Activated gamma-delta T cell (primary cell): ENCODE measurements around the gene MAFB.

Experiments used
- DNase-seq: peaks from one replicate; lab custom pipeline; 2025; lab: John Stamatoyannopoulos, UW

The MAFB gene

GRCh38 chr20:40682104-40682981 is 6.7 kb downstream of the MAFB start:
- DNase-seq, result no peak

GRCh38 chr20:40681684-40682083 is 7.4 kb downstream of the MAFB start:
- DNase-seq, result no peak

- DNase-seq, result no peak
These were observed 7.9 kb downstream of the MAFB start for GRCh38 chr20:40681165-40681564.

- DNase-seq, result no peak
These were observed 8.7 kb downstream of the MAFB start for GRCh38 chr20:40680161-40680959.

GRCh38 chr20:40679184-40679583 is 9.9 kb downstream of the MAFB start:
- DNase-seq, result no peak

GRCh38 chr20:40678286-40678875 is 10.7 kb downstream of the MAFB start:
- DNase-seq, result no peak

GRCh38 chr20:40677343-40677924 is 11.6 kb downstream of the MAFB start:
- no peak for DNase-seq

- DNase-seq, result no peak
These were observed 12.4 kb downstream of the MAFB start for GRCh38 chr20:40676491-40677269.

GRCh38 chr20:40675599-40676221 is 13.3 kb downstream of the MAFB start:
- DNase-seq, result no peak

- no peak for DNase-seq
These were observed 15.6 kb downstream of the MAFB start for GRCh38 chr20:40673442-40673841.

GRCh38 chr20:40672095-40672494 is 16.9 kb downstream of the MAFB start:
- DNase-seq, result no peak

GRCh38 chr20:40670253-40670652 is 18.8 kb downstream of the MAFB start:
- DNase-seq, result no peak

- DNase-seq, result no peak
These were observed 19.3 kb downstream of the MAFB start for GRCh38 chr20:40669692-40670091.

GRCh38 chr20:40668449-40669228 is 20.4 kb downstream of the MAFB start:
- no peak for DNase-seq

GRCh38 chr20:40667503-40667902 is 21.5 kb downstream of the MAFB start:
- DNase-seq, result no peak

- DNase-seq, result no peak
These were observed 22.7 kb downstream of the MAFB start for GRCh38 chr20:40666336-40666735.

GRCh38 chr20:40664891-40665290 is 24.1 kb downstream of the MAFB start:
- no peak for DNase-seq

- DNase-seq, result no peak
These were observed 24.8 kb downstream of the MAFB start for GRCh38 chr20:40663991-40664880.

GRCh38 chr20:40663304-40663790 is 25.7 kb downstream of the MAFB start:
- DNase-seq, result no peak
